Neutrophil (primary cell): ENCODE measurements around the gene ST6GALNAC5.

Source experiments
- H3K27ac ChIP-seq: fragments of 200-600 bp; sonication (generic); 2 replicates; pipeline ENCODE4 v1.5.1; 2016; ENCODE audit warnings: mild to moderate bottlenecking, moderate library complexity
- H3K27me3 ChIP-seq: fragments of 200-600 bp; sonication (generic); 2 replicates; pipeline ENCODE4 v1.6.0; 2016; ENCODE audit warnings: mild to moderate bottlenecking
- H3K36me3 ChIP-seq: fragments of 200-600 bp; sonication (generic); 2 replicates; pipeline ENCODE4 v1.5.1; 2017
- H3K4me1 ChIP-seq, 2 experiments: fragments of 200-600 bp in 1 of 2; sonication (generic) in 1 of 2; 1 replicate in 1 of 2; 2 replicates in 1 of 2; pipeline versions ENCODE4 v1.5.1 to v1.6.1; 2013 to 2016; ENCODE audit warnings: low read depth in 1 of 2, low read length in 1 of 2, mild to moderate bottlenecking in 1 of 2, moderate library complexity in 1 of 2; ENCODE audit not compliant: control insufficient read depth in 1 of 2, insufficient read depth in 1 of 2
- H3K4me3 ChIP-seq, 2 experiments: fragments of 200-600 bp in 1 of 2; sonication (generic) in 1 of 2; 1 replicate in 1 of 2; 2 replicates in 1 of 2; pipeline ENCODE4 v1.5.1; 2013 to 2016; ENCODE audit warnings: low read depth in 1 of 2, low read length in 1 of 2, mild to moderate bottlenecking in 1 of 2, moderate library complexity in 1 of 2
- H3K9me3 ChIP-seq: fragments of 200-600 bp; sonication (generic); 2 replicates; pipeline ENCODE4 v1.5.1; 2016
- TF ChIP-seq, protein P1 (sequence below): fragments of 200-600 bp; sonication (generic); IDR thresholded peaks from 2 replicates; pipeline ENCODE4 v1.5.1; 2016; ENCODE audit warnings: antibody characterized with exemption

ST6GALNAC5 gene

GRCh38 chr1:76993036-76993435, 125.8 kb downstream of the ST6GALNAC5 start:
- Histone ChIP-seq H3K4me1 (no peaks in the 10 kb centered on the region), H3K36me3 (no peaks in the 10 kb centered on the region), H3K27ac (no peak overlapping the region), H3K27me3 (no peaks in the 10 kb centered on the region), H3K4me3 (no peak overlapping the region), H3K9me3 (no peaks in the 10 kb centered on the region)
- TF ChIP-seq, protein P1, sequence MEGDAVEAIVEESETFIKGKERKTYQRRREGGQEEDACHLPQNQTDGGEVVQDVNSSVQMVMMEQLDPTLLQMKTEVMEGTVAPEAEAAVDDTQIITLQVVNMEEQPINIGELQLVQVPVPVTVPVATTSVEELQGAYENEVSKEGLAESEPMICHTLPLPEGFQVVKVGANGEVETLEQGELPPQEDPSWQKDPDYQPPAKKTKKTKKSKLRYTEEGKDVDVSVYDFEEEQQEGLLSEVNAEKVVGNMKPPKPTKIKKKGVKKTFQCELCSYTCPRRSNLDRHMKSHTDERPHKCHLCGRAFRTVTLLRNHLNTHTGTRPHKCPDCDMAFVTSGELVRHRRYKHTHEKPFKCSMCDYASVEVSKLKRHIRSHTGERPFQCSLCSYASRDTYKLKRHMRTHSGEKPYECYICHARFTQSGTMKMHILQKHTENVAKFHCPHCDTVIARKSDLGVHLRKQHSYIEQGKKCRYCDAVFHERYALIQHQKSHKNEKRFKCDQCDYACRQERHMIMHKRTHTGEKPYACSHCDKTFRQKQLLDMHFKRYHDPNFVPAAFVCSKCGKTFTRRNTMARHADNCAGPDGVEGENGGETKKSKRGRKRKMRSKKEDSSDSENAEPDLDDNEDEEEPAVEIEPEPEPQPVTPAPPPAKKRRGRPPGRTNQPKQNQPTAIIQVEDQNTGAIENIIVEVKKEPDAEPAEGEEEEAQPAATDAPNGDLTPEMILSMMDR = no peak

DNA sequence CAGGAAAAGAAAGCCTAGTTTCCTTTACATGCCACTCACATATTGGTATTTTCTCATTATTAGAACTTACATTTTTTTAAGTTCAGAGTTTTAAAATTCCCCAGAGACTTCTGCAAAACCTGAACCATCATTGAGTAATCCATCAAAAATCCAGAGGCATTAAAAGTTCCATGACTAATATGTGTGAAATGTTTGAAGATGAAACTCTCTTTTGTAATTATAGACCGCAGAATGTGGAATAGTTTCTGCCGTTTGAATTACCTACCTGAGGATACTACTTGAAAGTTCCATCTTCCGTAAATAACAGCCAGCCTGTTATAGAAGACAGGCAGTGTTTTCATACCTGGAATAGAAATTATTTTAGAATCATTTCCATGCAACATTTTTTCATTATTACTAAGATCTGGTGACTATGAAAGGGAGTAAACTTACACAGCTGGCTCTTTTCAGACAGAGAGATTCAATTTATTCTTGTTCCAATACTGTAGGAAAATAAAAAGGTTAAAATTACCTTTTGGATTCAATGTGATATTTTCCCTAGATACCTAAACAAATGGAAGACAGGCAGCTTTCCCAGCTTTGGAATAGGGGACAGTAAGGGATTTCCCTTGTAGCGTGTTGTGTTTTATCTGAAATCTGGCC, 131.4 kb downstream of the ST6GALNAC5 start:
- no peaks in the 10 kb centered on the region for H3K4me1 ChIP-seq
- no peaks in the 10 kb centered on the region for H3K36me3 ChIP-seq
- TF ChIP-seq, protein P1 = no peak
- H3K4me3 ChIP-seq = no peak overlapping the region
- H3K27ac ChIP-seq = no peak overlapping the region
- H3K9me3 ChIP-seq = no peaks in the 10 kb centered on the region
- no peaks in the 10 kb centered on the region for H3K27me3 ChIP-seq

GRCh38 chr1:77007675-77008074, 140.4 kb downstream of the ST6GALNAC5 start:
- Histone ChIP-seq H3K27me3 (no peaks in the 10 kb centered on the region), H3K4me3 (no peak overlapping the region), H3K4me1 (no peaks in the 10 kb centered on the region), H3K9me3 (no peaks in the 10 kb centered on the region), H3K36me3 (no peaks in the 10 kb centered on the region), H3K27ac (no peak overlapping the region)
- TF ChIP-seq, protein P1 = no peak

GRCh38 chr1:77010937-77011336, 143.7 kb downstream of the ST6GALNAC5 start:
- no peaks in the 10 kb centered on the region for H3K36me3 ChIP-seq
- TF ChIP-seq, protein P1 = no peak
- no peak overlapping the region for H3K27ac ChIP-seq
- no peaks in the 10 kb centered on the region for H3K4me1 ChIP-seq
- H3K9me3 ChIP-seq = no peaks in the 10 kb centered on the region
- no peak overlapping the region for H3K4me3 ChIP-seq
- H3K27me3 ChIP-seq = no peaks in the 10 kb centered on the region

DNA sequence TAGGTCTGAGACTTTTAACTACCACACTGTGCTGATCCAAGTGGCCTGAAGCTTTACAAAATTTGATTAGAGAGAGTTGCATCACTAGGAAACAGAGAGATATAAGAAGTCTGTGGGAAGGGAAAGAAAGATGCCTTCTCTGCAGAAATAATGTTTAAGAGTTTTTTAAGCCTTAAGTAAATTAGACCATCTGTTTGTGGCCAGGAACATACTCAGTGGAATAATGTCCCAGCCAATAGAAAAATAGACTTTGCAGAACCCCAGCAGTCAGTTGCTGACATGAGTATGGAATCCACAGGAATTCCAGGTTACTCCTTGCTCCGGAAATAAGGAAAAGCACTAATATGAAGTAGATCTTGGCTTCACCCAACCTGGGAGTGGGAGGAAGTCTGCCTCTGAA, 144.8 kb downstream of the ST6GALNAC5 start:
- TF ChIP-seq, protein P1 = no peak
- Histone ChIP-seq H3K4me3 (no peak overlapping the region), H3K27ac (no peak overlapping the region), H3K4me1 (no peaks in the 10 kb centered on the region), H3K36me3 (no peaks in the 10 kb centered on the region), H3K27me3 (no peaks in the 10 kb centered on the region), H3K9me3 (no peaks in the 10 kb centered on the region)
